NCI-H446 treated with DMSO at 0.1 percent for 48 hours (cell line): ENCODE measurements around the gene MUC5B.

Experiments used
- DNase-seq: peaks from one replicate; lab custom pipeline; 2025; lab: John Stamatoyannopoulos, UW

Gene MUC5B

GRCh38 chr11:1219834-1220815, 2.7 kb upstream of the MUC5B start:
- no peak for DNase-seq

DNA sequence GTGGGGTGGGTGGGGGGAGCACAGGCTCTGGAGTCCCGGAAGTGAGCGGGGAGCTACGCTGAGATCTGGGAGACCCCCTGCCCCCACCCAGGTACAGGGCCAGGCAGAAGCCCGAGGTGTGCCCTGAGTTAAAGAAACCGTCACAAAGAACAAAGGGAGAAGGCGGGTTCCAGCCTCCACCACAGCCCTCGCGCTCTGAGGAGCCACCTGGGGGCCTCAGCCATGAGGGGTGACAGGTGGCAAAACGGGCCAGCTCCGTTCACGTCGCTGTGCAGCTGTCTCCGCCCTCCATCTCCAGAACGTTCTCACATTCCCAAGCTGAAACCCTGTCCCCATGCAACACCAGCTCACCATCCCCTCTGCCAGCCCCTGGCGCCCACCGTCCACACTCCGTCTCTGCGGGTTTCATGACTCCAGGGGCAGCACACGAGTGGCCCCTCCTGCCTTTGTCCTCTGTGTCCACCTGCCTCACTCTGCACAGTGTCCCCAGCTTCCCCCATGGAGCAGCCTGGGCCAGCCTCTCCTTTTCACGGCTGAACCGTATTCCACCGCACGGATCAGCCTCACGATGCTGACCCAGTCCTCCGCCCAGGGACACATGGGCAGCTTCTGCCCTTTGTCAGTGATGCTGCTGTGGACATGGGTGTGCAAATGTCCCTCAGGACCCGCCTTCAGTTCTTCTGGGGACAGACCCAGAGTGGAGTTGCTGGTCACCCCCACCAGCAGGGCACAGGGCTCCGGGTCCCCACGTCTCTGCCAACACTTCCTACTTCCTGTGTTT, 1.7 kb upstream of the MUC5B start:
- no peak for DNase-seq

DNA sequence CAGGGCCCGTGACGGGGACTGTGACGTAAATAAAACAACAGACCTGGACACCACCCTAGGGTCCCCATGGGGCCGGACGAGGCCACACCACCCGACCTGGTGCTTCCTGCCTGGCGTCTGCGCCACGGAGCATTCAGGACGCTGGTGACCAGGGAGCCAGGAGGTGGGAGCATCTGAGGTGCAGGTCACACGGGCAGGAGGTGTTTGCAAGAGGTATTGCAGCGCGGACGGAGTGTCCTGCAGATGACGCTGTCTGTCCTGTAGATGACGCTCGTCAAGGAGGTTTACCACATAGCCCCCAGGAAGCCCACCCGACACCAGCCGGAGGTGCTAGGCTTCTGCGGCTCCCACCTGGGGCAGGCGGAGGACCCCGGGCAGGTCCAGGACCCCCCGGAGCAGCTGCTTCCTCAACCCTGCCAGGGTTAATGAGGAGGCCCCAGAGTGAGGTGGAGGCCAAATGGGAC, 986 bp upstream of the MUC5B start:
- DNase-seq = no peak

DNA sequence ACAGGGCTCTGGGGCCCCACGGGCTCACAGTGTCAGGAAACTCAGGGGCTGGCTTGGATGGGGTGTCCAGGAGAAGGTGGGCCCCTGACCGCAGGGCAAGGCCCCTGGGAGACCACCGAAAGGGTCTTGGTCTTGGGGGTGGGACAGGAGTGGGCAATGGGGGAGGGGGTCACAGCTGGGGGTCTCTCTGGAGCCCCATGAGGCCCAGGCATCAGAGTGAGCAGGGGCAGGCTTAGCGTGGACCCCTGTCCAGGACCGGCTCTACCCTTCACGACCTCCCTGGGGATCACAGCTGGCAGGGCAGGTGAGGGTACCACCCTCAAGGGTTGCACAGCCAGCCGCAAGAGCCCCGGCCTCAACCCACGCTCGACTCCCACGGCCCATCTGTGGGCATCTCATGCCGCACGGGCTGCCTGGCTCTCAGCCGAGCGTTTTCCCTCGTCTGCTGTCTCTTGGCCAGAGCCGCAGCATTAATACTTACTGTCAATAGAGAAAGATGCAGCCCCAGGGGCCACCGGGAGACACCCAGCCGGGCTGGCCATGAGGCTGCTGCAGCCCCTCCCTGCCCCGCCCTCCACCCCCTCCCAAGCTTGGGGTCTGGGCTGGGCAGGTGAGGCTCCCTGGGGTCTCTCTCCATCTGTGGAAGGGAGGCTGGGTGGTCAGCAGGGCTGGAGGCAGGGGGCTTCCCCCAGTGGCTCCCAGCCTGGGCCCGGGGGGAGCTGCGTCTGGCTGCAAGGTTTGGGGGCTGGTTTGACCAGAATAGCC, 662 bp downstream of the MUC5B start:
- no peak for DNase-seq

DNA sequence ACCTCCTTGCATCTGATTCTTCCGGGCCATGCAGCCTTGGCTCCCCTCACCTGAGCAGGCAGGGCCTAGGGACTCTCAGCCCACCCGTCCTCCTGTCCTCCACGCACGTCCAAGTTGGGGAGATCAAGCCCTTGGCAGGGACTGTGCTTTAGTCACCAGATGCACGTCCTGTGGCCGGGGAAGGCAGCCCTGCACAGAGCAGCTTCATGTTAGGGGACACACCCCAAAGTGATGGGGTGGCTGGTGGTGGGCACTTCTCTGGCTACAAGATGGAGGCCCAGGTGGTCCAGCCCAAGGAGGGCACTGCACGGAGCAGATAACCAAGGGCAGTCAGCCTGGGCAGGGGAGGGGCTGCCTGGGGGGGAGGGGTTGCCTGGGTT, 1.2 kb downstream of the MUC5B start:
- DNase-seq = no peak

- no peak for DNase-seq
Observed at GRCh38 chr11:1224491-1225385, 1.9 kb downstream of the MUC5B start.

GRCh38 chr11:1225386-1226225, 2.7 kb downstream of the MUC5B start:
- no peak for DNase-seq

DNA sequence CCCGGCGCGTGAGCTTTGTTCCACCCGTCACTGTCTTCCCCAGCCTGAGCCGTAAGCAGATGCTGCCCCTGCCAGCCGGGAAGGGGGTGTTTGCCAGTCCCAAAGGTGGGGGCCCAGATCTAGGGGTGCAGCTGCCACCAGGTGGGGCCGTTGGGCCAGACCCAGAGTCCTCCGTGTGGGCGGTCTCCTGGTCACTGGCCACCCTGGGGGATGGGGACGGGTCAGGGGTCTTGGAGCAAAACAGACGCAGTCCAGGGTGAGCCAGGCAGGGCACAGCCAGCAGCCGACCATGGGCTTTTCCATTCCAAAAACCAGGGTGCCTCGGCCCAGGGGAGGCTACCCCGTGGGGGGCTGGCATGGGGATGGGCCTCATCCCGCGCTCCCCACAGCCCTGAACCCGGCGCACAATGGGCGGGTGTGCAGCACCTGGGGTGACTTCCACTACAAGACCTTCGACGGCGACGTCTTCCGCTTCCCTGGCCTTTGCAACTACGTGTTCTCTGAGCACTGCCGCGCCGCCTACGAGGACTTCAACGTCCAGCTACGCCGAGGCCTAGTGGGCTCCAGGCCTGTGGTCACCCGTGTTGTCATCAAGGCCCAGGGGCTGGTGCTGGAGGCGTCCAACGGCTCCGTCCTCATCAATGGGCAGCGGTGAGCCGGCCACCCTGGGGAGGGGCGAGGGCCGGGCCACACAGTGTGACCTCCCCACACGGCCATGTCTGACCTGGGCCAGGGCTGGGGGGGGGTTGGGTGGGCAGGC, 3.5 kb downstream of the MUC5B start:
- no peak for DNase-seq

DNA sequence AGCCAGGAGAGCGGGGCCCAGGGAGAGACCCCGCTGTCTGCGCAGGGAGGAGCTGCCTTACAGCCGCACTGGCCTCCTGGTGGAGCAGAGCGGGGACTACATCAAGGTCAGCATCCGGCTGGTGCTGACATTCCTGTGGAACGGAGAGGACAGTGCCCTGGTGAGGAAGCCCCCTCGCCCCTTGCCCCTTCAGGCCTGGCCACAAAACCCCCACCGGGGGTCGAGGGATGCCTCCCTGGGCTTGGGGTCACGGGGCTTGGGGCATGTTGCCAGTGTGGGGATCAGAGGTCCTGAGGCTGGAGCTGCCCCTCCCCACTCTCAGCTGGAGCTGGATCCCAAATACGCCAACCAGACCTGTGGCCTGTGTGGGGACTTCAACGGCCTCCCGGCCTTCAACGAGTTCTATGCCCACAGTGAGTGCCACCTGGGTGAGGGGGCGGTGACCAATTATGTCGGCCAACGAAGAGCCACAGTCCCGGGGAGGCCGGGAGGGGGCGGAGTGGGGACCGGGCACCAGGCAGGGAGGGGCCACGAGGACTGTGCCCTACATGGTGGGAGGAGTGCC, 4.2 kb downstream of the MUC5B start:
- no peak for DNase-seq

DNA sequence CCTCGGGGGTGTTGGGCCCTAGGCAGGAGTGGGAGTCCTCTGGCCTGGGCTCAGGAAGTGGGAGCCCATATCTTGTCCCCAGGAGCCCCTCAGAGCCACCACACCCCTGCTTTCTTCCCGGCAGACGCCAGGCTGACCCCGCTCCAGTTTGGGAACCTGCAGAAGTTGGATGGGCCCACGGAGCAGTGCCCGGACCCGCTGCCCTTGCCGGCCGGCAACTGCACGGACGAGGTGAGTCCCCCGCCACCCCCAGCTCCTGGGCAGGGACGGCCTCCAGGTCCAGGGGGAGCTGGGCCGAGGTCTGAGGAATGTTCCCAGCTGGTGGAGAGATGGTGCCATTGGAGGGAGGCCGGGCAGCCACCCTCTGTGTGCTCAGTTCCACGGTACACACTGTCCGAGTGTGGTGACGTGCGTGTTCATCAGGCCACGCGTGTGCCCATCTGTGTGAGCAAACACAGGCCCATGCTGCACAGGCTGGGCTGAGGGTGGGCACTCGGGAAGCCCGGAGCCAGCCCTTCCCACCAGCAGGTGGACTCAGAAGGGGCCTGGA, 4.8 kb downstream of the MUC5B start:
- no peak for DNase-seq

DNA sequence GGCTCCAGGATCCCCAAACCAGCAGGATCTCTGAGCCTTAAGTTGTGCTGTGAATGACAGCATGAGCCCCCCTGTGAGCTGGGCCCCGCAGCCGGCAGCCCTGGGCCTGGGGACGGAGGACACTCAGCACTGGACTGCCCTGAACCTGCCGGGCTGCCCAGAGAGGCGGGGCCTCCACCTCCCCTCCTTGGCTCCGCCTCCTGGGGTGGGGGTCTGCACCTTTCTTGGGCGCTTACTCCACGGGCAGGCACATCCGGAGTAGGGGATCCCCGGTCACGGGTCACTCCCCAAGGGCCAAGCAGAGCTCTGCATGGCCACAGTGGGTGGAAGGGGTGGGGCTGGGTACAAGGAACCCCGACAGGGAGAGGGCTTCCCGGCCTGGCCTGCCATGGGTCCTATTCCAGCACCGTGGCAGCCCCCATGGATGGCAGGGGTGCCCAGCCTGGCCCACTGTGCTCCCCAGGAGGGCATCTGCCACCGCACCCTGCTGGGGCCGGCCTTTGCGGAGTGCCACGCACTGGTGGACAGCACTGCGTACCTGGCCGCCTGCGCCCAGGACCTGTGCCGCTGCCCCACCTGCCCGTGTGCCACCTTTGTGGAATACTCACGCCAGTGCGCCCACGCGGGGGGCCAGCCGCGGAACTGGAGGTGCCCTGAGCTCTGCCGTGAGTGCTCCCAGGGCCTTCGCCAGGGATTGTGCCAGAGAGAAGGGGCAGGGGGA, 5.4 kb downstream of the MUC5B start:
- DNase-seq = no peak

DNA sequence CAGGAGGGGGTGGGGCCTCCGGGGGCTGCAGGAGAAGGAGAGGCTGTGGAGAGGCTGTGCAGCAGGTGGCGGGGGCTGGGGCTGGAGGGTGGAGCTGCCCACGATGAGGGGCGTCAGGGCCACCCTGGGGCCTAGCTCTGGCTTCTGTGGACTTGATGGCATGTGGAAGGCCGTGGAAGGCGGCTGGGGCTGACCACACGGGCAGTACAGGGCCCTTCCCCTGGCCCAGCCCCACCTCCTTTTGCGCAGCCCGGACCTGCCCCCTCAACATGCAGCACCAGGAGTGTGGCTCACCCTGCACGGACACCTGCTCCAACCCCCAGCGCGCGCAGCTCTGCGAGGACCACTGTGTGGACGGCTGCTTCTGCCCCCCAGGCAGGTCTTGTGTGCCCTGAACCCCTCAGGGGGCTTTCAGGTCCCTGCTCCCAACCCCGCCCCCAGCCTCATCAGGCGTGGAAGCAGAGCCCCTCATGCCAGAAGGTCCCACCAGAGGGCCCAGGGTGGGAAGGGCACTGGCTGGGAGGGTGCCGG, 6.1 kb downstream of the MUC5B start:
- DNase-seq = no peak

DNA sequence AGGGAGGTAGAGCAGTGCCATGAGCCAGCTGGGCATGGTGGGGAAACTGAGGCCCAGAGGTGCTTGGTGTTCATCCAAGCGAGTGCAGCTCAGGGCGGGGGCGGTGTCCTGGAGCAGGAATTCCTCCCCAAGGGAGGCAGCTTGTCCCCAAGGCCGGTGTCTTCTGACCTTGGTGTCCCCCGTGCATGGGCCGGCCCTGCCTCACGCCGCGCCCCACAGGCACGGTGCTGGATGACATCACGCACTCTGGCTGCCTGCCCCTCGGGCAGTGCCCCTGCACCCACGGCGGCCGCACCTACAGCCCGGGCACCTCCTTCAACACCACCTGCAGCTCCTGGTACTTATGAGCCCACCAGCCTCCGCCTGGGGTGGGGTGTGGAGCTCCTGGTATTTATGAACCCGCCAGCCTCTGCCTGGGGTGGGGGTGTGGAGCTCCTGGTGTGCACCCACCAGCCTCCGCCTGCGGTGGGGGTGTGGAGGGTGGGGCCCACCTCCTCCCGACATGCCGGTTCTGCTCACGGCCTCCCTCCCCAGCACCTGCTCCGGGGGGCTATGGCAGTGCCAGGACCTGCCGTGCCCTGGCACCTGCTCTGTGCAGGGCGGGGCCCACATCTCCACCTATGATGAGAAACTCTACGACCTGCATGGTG, 6.7 kb downstream of the MUC5B start:
- no peak for DNase-seq

GRCh38 chr11:1230121-1230455, 7.2 kb downstream of the MUC5B start:
- DNase-seq = no peak

DNA sequence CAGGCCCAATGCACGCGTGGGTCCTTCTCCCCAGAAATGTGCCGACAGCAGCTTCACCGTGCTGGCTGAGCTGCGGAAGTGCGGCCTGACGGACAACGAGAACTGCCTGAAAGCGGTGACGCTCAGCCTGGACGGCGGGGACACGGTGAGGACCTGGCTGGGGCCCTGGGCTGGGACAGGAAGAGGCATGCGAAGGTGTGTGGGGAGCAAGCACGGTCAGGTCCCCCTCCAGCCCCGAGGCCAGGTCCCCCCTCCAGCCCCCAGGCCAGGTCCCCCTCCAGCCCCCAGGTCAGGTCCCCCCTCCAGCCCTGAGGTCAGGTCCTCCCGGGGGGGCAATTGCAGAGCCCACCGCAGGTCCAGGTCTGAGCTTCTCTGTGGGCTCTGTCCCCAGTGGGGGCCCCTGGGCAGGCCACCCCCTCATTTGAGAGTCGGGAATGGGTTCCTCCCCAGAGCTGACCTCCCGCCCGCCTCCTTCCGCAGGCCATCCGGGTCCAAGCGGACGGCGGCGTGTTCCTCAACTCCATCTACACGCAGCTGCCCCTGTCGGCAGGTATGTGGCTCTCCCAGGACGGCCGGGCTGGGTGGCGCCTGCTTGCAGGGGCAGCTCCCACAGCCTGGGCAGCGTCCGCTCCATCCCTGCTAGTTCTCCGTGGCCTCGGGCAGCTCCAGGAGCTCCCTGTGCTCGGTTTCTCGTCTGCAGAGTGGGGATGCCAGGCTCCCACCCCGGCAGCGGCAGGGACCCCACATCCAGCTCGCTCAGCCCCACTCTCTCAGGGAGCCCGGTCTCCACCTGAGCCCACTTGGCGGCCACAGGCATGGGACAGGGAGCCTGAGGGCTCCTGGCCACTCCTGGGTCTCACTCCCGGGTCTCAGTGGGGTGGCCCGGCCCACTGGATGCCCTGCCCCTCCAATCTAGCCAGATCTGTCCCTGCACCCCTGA, 7.9 kb downstream of the MUC5B start:
- no peak for DNase-seq

- DNase-seq = no peak
Observed at GRCh38 chr11:1231396-1232020, 8.6 kb downstream of the MUC5B start.
